Liver (tissue), 9 donors: ENCODE data around the gene PNPLA2. TPM values are rescaled to one million over a fixed set of nuclear protein-coding genes. Genes with fewer than 3 reads are reported as not detected.

Source experiments
- DNase-seq: peaks from one replicate; pipeline ENCODE4 v3.0.0-alpha.2; 2017; ENCODE audit warnings: low spot score
- H3K27ac ChIP-seq, 2 donors: one replicate each; pipeline ENCODE4 v1.7.0; 2013; ENCODE audit warnings: inconsistent platforms in 2 of 2, low read length in 2 of 2, control low read depth in 1 of 2, low read depth in 1 of 2, mild to moderate bottlenecking in 1 of 2
- H3K27me3 ChIP-seq, 4 donors: one replicate each; pipeline versions ENCODE4 v1.6.1 to v1.7.0; 2013; ENCODE audit warnings: low read length in 3 of 4, inconsistent platforms in 1 of 4, mild to moderate bottlenecking in 1 of 4, moderate library complexity in 1 of 4; ENCODE audit not compliant: control insufficient read depth in 4 of 4, insufficient read depth in 4 of 4
- H3K36me3 ChIP-seq, 4 donors: one replicate each; pipeline versions ENCODE4 v1.6.1 to v1.7.0; 2013; ENCODE audit warnings: low read length in 3 of 4, mild to moderate bottlenecking in 3 of 4, low read depth in 1 of 4, moderate library complexity in 1 of 4; ENCODE audit not compliant: control insufficient read depth in 4 of 4, insufficient read depth in 3 of 4
- H3K4me1 ChIP-seq, 4 donors: one replicate each; pipeline versions ENCODE4 v1.6.1 to v1.7.0; 2013; ENCODE audit warnings: low read length in 3 of 4, mild to moderate bottlenecking in 3 of 4, moderate library complexity in 1 of 4; ENCODE audit not compliant: control insufficient read depth in 4 of 4, insufficient read depth in 4 of 4
- H3K4me3 ChIP-seq, 3 donors: one replicate each; pipeline versions ENCODE4 v1.6.1 to v1.7.0; 2013; ENCODE audit warnings: low read length in 3 of 3, control low read depth in 1 of 3, low read depth in 1 of 3, mild to moderate bottlenecking in 1 of 3
- H3K9ac ChIP-seq, 2 donors: one replicate each; pipeline ENCODE4 v1.7.0; 2013; ENCODE audit warnings: low read length in 2 of 2, mild to moderate bottlenecking in 2 of 2, moderate library complexity in 2 of 2, control low read depth in 1 of 2, low read depth in 1 of 2
- H3K9me3 ChIP-seq, 4 donors: one replicate each; pipeline versions ENCODE4 v1.6.1 to v1.7.0; 2013; ENCODE audit warnings: low read length in 3 of 4; ENCODE audit not compliant: control insufficient read depth in 4 of 4
- CTCF ChIP-seq: fragments of 150-350 bp; IDR thresholded peaks from 2 replicates; pipeline ENCODE4 v1.5.1; 2017; ENCODE audit warnings: improper control_type of control experiment, low read depth, low read length; ENCODE audit not compliant: missing input control
- EGR1 ChIP-seq, 2 donors: IDR thresholded peaks; 2 replicates each; pipeline ENCODE4 v1.6.1; 2016 to 2018; ENCODE audit warnings: antibody characterized with exemption in 2 of 2, low read depth in 2 of 2
- FOXA1 ChIP-seq: IDR thresholded peaks from 2 replicates; pipeline ENCODE4 v1.6.1; 2016; ENCODE audit warnings: antibody characterized with exemption
- FOXA2 ChIP-seq: IDR thresholded peaks from 2 replicates; pipeline ENCODE4 v1.6.1; 2016; ENCODE audit warnings: antibody characterized with exemption
- GABPA ChIP-seq, 2 donors: IDR thresholded peaks in 1 of 2; conservative IDR thresholded peaks in 1 of 2; 2 replicates each; pipeline ENCODE4 v1.6.1; 2016; ENCODE audit warnings: antibody characterized with exemption in 2 of 2, mild to moderate bottlenecking in 1 of 2, moderate library complexity in 1 of 2
- HNF4A ChIP-seq, 2 donors: conservative IDR thresholded peaks; 2 replicates each; pipeline ENCODE4 v1.6.1; 2016; ENCODE audit warnings: antibody characterized with exemption in 2 of 2, mild to moderate bottlenecking in 2 of 2
- HNF4G ChIP-seq: IDR thresholded peaks from 2 replicates; pipeline ENCODE4 v1.6.1; 2016; ENCODE audit warnings: antibody characterized with exemption
- JUND ChIP-seq, 2 donors: IDR thresholded peaks; 2 replicates each; pipeline ENCODE4 v1.6.1; 2016; ENCODE audit warnings: antibody characterized with exemption in 2 of 2
- MAX ChIP-seq: IDR thresholded peaks from 2 replicates; pipeline ENCODE4 v1.6.1; 2016; ENCODE audit warnings: antibody characterized with exemption
- NR2F2 ChIP-seq: IDR thresholded peaks from 2 replicates; pipeline ENCODE4 v1.6.1; 2016; ENCODE audit warnings: antibody characterized with exemption
- RAD21 ChIP-seq, 2 donors: IDR thresholded peaks; 2 replicates each; pipeline ENCODE4 v1.6.1; 2016; ENCODE audit warnings: antibody characterized with exemption in 2 of 2, mild to moderate bottlenecking in 2 of 2
- RXRA ChIP-seq, 2 donors: IDR thresholded peaks; 2 replicates each; pipeline ENCODE4 v1.6.1; 2017 to 2018; ENCODE audit warnings: antibody characterized with exemption in 2 of 2, mild to moderate bottlenecking in 1 of 2
- SP1 ChIP-seq: IDR thresholded peaks from 2 replicates; pipeline ENCODE4 v1.6.1; 2018; ENCODE audit warnings: antibody characterized with exemption, mild to moderate bottlenecking
- TAF1 ChIP-seq: conservative IDR thresholded peaks from 2 replicates; pipeline ENCODE4 v1.6.1; 2016; ENCODE audit warnings: antibody characterized with exemption, mild to moderate bottlenecking
- YY1 ChIP-seq: IDR thresholded peaks from 2 replicates; pipeline ENCODE4 v1.6.1; 2016; ENCODE audit warnings: antibody characterized with exemption, mild to moderate bottlenecking
- ZBTB33 ChIP-seq: IDR thresholded peaks from 2 replicates; pipeline ENCODE4 v1.6.1; 2016; ENCODE audit warnings: antibody characterized with exemption
- WGBS: extraction: QIAGEN DNeasy Blood & Tissue Kit; methylation state at CpG from one replicate; pipeline ENCODE4 v1.1.7; 2013; 5-methylcytosine and 5-hydroxymethylcytosine counted together
- polyA plus RNA-seq, 2 donors: library from polyadenylated mRNA; stranded (reverse) in 1 of 2; unstranded in 1 of 2; fragments of 200-250 nt in 1 of 2; fragments of >200 nt in 1 of 2; fragmentation: Nextera tagmentation in 1 of 2; extraction: Ambion mirVana in 1 of 2; gene quantifications; one replicate each; pipeline versions ENCODE4 v1.2.1 to v1.2.3, GENCODE V29; 2013 to 2015
- total RNA-seq, 2 donors: library from RNA; depleted of rRNA; stranded (reverse); fragments of >200 nt; gene quantifications; one replicate each; pipeline ENCODE4 v1.2.3, GENCODE V29; 2014
- TF ChIP-seq, protein P1 (sequence below): IDR thresholded peaks from 2 replicates; pipeline ENCODE4 v1.6.1; 2016; ENCODE audit warnings: antibody characterized with exemption, mild to moderate bottlenecking
- donor health status: healthy.
- donor health status: healthy.
- donor health status: healthy.
- donor health status: healthy.
- donor health status: healthy.

PNPLA2 gene
- total and polyA plus RNA-seq, 4 donors = 13.7 to 58.9 (median 27.2) TPM

DNA sequence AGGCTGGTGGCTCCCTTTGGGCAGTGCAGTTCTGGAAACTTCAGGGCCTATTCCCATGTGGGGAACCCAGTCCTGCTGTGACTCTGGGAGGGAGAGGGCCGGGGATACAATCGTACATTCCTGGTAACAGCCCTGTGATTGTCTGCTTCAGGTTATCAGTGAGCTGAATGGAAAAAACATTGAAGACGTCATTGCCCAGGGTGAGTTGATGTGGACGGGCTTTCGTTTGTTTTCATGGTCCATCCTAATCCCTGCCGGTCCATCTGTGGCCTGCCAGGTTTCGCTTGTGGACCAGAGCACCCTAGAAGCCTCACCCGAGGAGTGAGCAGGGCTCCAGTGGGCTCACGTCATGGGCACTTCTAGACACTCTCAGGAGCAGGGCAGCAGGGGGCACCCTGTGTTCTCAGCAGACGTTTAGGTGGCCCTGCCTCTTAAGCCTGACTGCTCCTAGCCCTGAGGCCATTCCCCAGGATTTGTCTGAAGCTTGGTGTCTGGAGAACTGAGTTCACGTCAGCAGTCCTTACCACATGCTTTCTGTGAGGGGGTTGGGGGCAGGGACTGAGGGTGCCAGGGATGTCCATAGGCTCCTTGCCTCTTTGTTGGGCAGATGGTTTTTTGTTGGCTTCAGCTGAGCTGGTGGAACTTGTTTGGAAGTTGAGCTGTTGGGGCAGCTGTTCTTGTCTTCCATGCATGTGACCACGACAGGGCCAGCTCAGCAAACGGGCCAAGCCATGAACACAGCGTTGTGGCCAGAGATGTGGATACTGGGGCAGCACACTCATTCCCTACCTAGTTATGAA lies 7.1 kb upstream of the PNPLA2 start:
- H3K9ac ChIP-seq = no peak overlapping the region
- 78% methylated on average over 14 of the region's 14 CpGs for WGBS
- no peak for DNase-seq
- H3K27me3 ChIP-seq = no peaks in the 10 kb centered on the region
- peaks cover 4 to 27% (median 20%) of the 10 kb centered on the region in 4 donors for H3K4me1 ChIP-seq
- peaks cover 5 to 23% (median 19%) of the 10 kb centered on the region in 4 donors for H3K36me3 ChIP-seq
- no peak overlapping the region for H3K27ac ChIP-seq
- H3K4me3 ChIP-seq = no peak overlapping the region
- no peaks in the 10 kb centered on the region for H3K9me3 ChIP-seq
- TF ChIP-seq HNF4G (no peak), RAD21 (IDR thresholded peaks at IDR 0.05) (peak in 1 of 2 donors; percentile 13), FOXA2 (no peak), EGR1 (IDR thresholded peaks at IDR 0.05; ENCODE audit: low read depth in 2 of 2) (no peak), FOXA1 (no peak), GABPA (IDR thresholded peaks at IDR 0.05 in 1 of 2, conservative IDR thresholded peaks at IDR 0.05 in 1 of 2) (no peak)

DNA sequence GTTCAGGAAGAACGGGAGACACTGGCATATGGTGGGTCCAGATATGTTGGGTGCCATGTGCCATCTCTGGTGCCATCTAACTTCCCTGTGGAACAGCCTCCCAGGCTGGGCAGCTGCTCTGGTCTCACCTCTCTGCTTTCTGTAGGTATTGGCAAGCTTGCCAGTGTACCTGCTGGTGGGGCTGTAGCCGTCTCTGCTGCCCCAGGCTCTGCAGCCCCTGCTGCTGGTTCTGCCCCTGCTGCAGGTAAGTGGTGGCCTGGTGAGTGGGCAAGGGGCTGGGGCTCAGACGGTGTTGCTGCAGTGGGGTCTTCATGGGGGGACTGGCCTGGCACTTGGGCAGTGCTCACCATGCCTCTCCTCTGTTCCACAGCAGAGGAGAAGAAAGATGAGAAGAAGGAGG lies 6.3 kb upstream of the PNPLA2 start:
- peaks cover 5 to 23% (median 19%) of the 10 kb centered on the region in 4 donors for H3K36me3 ChIP-seq
- 90% methylated on average over 3 of the region's 3 CpGs for WGBS
- no peaks in the 10 kb centered on the region for H3K27me3 ChIP-seq
- no peak overlapping the region for H3K9ac ChIP-seq
- no peak for DNase-seq
- H3K4me3 ChIP-seq = no peak overlapping the region
- no peaks in the 10 kb centered on the region for H3K9me3 ChIP-seq
- TF ChIP-seq FOXA1 (no peak), HNF4G (no peak), MAX (no peak), CTCF (no peak), YY1 (no peak), EGR1 (IDR thresholded peaks at IDR 0.05; ENCODE audit: low read depth in 2 of 2) (no peak), NR2F2 (no peak), RAD21 (IDR thresholded peaks at IDR 0.05) (no peak), TAF1 (no peak)
- H3K4me1 ChIP-seq = peaks cover 4 to 27% (median 20%) of the 10 kb centered on the region in 4 donors
- no peak overlapping the region for H3K27ac ChIP-seq

DNA sequence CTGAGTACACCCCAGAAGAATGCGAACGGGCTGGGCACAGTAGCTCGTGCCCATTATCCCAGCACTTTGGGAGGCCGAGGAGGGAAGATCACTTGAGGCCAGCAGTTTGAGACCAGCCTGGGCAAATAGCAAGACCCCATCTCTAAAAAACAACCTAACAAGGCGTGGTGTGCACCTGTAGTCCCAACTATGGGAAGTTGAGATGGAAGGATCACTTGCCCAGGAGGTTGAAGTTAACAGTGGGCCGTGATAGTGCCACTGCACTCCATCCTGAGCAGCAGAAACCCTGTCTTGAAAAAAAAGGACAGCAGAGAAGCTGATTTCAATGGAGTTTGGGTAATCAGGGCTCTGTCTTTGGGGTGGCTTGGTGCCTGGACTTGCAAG lies 5.7 kb upstream of the PNPLA2 start:
- Histone ChIP-seq H3K9me3 (no peaks in the 10 kb centered on the region), H3K36me3 (peaks cover 5 to 23% (median 19%) of the 10 kb centered on the region in 4 donors), H3K4me3 (no peak overlapping the region), H3K27ac (no peak overlapping the region), H3K27me3 (no peaks in the 10 kb centered on the region), H3K4me1 (peaks cover 4 to 27% (median 20%) of the 10 kb centered on the region in 4 donors), H3K9ac (no peak overlapping the region)
- WGBS = 98% methylated on average over 6 of the region's 6 CpGs
- DNase-seq = no peak
- TF ChIP-seq JUND (IDR thresholded peaks at IDR 0.05) (no peak), SP1 (no peak), FOXA2 (no peak), NR2F2 (no peak), ZBTB33 (no peak), RXRA (IDR thresholded peaks at IDR 0.05) (no peak), MAX (no peak), GABPA (IDR thresholded peaks at IDR 0.05 in 1 of 2, conservative IDR thresholded peaks at IDR 0.05 in 1 of 2) (no peak), HNF4G (no peak), HNF4A (conservative IDR thresholded peaks at IDR 0.05) (no peak)
- TF ChIP-seq, protein P1, sequence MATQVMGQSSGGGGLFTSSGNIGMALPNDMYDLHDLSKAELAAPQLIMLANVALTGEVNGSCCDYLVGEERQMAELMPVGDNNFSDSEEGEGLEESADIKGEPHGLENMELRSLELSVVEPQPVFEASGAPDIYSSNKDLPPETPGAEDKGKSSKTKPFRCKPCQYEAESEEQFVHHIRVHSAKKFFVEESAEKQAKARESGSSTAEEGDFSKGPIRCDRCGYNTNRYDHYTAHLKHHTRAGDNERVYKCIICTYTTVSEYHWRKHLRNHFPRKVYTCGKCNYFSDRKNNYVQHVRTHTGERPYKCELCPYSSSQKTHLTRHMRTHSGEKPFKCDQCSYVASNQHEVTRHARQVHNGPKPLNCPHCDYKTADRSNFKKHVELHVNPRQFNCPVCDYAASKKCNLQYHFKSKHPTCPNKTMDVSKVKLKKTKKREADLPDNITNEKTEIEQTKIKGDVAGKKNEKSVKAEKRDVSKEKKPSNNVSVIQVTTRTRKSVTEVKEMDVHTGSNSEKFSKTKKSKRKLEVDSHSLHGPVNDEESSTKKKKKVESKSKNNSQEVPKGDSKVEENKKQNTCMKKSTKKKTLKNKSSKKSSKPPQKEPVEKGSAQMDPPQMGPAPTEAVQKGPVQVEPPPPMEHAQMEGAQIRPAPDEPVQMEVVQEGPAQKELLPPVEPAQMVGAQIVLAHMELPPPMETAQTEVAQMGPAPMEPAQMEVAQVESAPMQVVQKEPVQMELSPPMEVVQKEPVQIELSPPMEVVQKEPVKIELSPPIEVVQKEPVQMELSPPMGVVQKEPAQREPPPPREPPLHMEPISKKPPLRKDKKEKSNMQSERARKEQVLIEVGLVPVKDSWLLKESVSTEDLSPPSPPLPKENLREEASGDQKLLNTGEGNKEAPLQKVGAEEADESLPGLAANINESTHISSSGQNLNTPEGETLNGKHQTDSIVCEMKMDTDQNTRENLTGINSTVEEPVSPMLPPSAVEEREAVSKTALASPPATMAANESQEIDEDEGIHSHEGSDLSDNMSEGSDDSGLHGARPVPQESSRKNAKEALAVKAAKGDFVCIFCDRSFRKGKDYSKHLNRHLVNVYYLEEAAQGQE = no peak
